ENCODE measurements around the gene RNF182.

The RNF182 gene

DNA sequence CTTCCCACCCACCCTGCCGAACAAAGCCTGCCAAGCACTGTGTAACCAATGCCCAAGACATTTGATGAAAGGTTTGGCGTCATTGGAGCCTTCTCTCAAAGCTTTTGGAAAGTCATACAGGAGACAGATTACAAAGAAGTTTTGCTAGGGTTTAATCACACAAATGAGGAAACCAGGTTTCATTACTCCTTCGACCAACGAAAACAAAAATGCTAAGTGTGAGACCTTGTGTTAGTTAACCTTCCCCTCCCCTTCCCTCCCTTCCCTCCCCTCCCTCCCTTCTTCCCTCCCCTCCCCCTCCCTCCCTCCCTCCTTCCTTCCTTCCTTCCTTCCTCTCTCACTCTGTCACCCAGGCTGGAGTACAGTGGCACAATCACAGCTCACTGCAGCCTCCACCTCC, 96.7 kb downstream of the RNF182 start:
- H3K27ac ChIP-seq (ENCODE audit: poor library complexity, severe bottlenecking): no peak overlapping the region
- no peak for DNase-seq (ENCODE audit: low spot score)
- H3K36me3 ChIP-seq (ENCODE audit: low read depth): no peaks in the 10 kb centered on the region
- no peaks in the 10 kb centered on the region for H3K27me3 ChIP-seq (ENCODE audit: insufficient read depth, poor library complexity, severe bottlenecking)
- TF ChIP-seq, protein P1, sequence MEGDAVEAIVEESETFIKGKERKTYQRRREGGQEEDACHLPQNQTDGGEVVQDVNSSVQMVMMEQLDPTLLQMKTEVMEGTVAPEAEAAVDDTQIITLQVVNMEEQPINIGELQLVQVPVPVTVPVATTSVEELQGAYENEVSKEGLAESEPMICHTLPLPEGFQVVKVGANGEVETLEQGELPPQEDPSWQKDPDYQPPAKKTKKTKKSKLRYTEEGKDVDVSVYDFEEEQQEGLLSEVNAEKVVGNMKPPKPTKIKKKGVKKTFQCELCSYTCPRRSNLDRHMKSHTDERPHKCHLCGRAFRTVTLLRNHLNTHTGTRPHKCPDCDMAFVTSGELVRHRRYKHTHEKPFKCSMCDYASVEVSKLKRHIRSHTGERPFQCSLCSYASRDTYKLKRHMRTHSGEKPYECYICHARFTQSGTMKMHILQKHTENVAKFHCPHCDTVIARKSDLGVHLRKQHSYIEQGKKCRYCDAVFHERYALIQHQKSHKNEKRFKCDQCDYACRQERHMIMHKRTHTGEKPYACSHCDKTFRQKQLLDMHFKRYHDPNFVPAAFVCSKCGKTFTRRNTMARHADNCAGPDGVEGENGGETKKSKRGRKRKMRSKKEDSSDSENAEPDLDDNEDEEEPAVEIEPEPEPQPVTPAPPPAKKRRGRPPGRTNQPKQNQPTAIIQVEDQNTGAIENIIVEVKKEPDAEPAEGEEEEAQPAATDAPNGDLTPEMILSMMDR (IDR thresholded peaks at IDR 0.05; ENCODE audit: poor library complexity, severe bottlenecking): no peak
- no peaks in the 10 kb centered on the region for H3K4me1 ChIP-seq (ENCODE audit: insufficient read depth, poor library complexity, severe bottlenecking)
- ATAC-seq (ENCODE audit: low read depth): no peak
- no peaks in the 10 kb centered on the region for H3K9me3 ChIP-seq (ENCODE audit: severe bottlenecking)
- no peak overlapping the region for H3K4me3 ChIP-seq (ENCODE audit: severe bottlenecking)

DNA sequence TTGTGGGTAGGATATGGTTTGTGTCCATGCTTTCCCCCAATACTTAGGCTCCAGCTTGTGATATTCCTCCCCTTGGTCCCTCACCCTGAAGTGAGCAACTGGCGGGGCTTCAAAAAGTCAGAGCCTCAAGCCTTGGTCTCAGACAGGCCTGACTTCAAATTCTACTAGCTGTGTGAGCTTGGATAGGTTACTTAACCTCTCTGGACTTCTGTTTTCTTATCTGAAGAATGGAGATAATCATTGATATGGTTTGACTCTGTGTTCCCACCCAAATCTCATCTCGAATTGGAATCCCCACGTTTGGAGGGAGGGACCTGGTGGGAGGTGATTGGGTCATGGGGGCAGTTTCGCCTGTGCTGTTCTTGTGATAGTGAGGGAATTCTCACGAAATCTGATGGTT, 97.9 kb downstream of the RNF182 start:
- H3K27me3 ChIP-seq (ENCODE audit: insufficient read depth, poor library complexity, severe bottlenecking): no peaks in the 10 kb centered on the region
- no peaks in the 10 kb centered on the region for H3K4me1 ChIP-seq (ENCODE audit: insufficient read depth, poor library complexity, severe bottlenecking)
- no peak for ATAC-seq (ENCODE audit: low read depth)
- H3K36me3 ChIP-seq (ENCODE audit: low read depth): no peaks in the 10 kb centered on the region
- H3K9me3 ChIP-seq (ENCODE audit: severe bottlenecking): no peaks in the 10 kb centered on the region
- H3K27ac ChIP-seq (ENCODE audit: poor library complexity, severe bottlenecking): no peak overlapping the region
- TF ChIP-seq, protein P1 (IDR thresholded peaks at IDR 0.05; ENCODE audit: poor library complexity, severe bottlenecking): no peak
- H3K4me3 ChIP-seq (ENCODE audit: severe bottlenecking): no peak overlapping the region
- no peak for DNase-seq (ENCODE audit: low spot score)

DNA sequence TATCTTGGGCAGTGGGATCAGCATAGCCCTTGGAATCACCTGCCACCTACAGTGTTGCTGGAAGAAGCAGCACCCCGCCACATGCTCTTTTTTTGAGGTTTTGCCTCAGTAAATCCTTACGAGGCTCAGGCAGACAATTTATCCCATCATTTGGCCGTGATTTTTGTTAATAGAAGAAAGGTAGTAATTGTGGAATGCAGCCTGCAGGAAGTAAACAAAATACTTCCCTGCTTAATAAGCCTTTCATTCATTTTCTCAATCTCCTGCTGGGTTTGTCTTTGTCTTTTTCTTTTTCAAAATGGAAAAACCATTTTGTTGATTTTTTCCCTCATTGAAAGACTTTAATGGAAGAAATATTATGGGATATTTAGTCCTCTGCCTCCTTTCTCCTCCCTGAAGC, 99.1 kb downstream of the RNF182 start:
- Histone ChIP-seq H3K36me3 (ENCODE audit: low read depth) (no peaks in the 10 kb centered on the region), H3K4me1 (ENCODE audit: insufficient read depth, poor library complexity, severe bottlenecking) (no peaks in the 10 kb centered on the region), H3K27ac (ENCODE audit: poor library complexity, severe bottlenecking) (no peak overlapping the region), H3K27me3 (ENCODE audit: insufficient read depth, poor library complexity, severe bottlenecking) (peaks cover 3% of the 10 kb centered on the region), H3K9me3 (ENCODE audit: severe bottlenecking) (no peaks in the 10 kb centered on the region), H3K4me3 (ENCODE audit: severe bottlenecking) (no peak overlapping the region)
- TF ChIP-seq, protein P1 (IDR thresholded peaks at IDR 0.05; ENCODE audit: poor library complexity, severe bottlenecking): no peak
- ATAC-seq (ENCODE audit: low read depth) (no peak), DNase-seq (ENCODE audit: low spot score) (no peak)

DNA sequence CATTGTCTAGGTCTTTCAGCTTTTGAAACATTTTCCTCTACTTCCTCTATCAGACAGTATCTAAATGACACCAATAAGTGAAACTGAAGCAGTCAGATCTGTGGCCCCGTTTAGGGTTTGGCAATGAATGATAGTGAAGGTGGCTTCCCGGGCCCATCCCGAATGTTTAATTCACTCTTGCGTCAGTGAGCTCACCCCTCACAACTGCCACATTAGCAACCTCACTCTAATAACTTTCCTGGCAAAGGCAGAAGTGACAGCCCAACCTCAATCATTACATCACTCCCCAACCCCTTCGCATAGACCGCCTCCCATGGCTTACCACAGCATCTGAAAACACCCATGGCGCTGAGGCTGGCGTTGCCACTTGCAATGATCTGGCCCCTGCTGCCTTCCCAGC, 100.4 kb downstream of the RNF182 start:
- no peak for DNase-seq (ENCODE audit: low spot score)
- no peaks in the 10 kb centered on the region for H3K9me3 ChIP-seq (ENCODE audit: severe bottlenecking)
- no peak for ATAC-seq (ENCODE audit: low read depth)
- H3K4me1 ChIP-seq (ENCODE audit: insufficient read depth, poor library complexity, severe bottlenecking): no peaks in the 10 kb centered on the region
- H3K36me3 ChIP-seq (ENCODE audit: low read depth): no peaks in the 10 kb centered on the region
- H3K4me3 ChIP-seq (ENCODE audit: severe bottlenecking): no peak overlapping the region
- TF ChIP-seq, protein P1 (IDR thresholded peaks at IDR 0.05; ENCODE audit: poor library complexity, severe bottlenecking): no peak
- no peak overlapping the region for H3K27ac ChIP-seq (ENCODE audit: poor library complexity, severe bottlenecking)
- peaks cover 3% of the 10 kb centered on the region for H3K27me3 ChIP-seq (ENCODE audit: insufficient read depth, poor library complexity, severe bottlenecking)

DNA sequence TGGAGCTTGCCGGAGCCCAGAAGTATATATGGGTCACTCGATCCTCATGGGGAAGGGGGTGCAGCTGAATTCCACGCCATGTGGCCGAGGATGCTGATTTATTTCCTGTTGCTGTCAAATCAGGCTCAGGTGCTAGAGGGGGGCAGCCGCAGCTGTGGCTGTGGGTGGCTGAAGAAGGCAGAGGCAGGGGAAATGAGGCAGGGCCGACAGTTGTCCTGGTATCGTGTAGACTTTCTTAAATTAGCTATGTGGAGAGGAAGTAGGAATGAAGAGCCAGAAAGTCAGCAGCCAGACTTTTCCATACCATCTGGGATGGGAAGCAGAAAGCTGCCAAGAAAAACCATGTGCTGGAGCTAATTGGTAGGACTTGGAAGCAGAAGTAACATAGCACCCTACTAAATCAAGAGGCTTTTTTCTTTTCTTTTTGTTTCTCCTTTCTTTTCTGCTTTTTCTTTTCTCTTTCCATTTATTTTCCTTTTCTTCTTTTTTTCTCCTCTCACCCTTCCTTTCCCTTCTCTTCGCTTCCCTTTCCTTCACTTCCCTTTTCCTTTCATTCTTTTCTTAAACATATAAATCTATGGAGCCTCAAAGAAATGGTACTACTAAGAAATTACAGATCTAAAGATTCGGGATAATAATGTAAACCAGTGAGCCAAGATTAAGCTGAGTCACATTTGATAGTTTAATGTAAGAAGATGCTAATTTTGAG, 102.2 kb downstream of the RNF182 start:
- DNase-seq (ENCODE audit: low spot score) (no peak), ATAC-seq (ENCODE audit: low read depth) (no peak)
- H3K9me3 ChIP-seq (ENCODE audit: severe bottlenecking): no peaks in the 10 kb centered on the region
- peaks cover 3% of the 10 kb centered on the region for H3K27me3 ChIP-seq (ENCODE audit: insufficient read depth, poor library complexity, severe bottlenecking)
- H3K27ac ChIP-seq (ENCODE audit: poor library complexity, severe bottlenecking): no peak overlapping the region
- no peaks in the 10 kb centered on the region for H3K36me3 ChIP-seq (ENCODE audit: low read depth)
- H3K4me1 ChIP-seq (ENCODE audit: insufficient read depth, poor library complexity, severe bottlenecking): no peaks in the 10 kb centered on the region
- H3K4me3 ChIP-seq (ENCODE audit: severe bottlenecking): no peak overlapping the region
- TF ChIP-seq, protein P1 (IDR thresholded peaks at IDR 0.05; ENCODE audit: poor library complexity, severe bottlenecking): no peak
